GOT3 (cell line): ENCODE measurements around the gene PDZRN4.

Source experiments
- DNase-seq: peaks from one replicate; lab custom pipeline; 2025; ENCODE audit warnings: mixed read lengths; lab: John Stamatoyannopoulos, UW

PDZRN4 gene

DNA sequence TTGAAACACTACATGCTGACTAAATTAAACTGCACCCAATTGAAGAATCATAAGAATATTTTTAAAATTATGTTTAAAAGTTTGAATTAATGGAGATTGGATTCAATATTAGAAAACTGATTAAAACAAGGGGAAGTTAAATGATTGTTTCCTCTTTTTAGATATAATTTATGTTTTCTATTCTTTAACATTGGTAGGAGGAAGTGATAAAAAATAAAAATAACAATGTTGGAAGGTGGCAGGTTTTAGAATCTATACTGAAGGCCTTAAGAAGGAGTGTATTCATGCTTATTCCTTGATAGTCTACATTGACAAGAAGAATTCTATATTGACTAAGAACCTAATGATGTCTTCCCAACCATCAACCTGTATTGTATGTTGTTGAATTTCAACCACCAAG, 168.1 kb downstream of the PDZRN4 start:
- DNase-seq = no peak

DNA sequence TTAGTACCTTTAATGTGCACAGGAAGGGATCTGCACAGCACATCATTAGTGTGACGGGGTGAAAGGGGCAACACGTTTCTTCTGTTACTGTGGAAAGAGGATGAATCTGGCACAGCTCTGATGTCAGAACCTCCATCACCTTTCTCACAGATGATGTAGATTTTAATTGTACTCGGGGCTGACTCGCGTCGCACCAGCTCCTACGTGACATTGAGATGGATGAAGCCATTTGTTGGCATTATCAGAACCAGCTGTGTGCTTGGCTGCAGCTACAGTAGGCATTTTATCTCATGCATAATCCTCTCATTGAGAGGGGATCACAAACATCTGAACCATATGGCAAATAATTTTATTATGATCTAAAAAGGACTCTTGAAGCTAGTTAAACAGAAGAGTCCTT, 173.6 kb downstream of the PDZRN4 start:
- no peak for DNase-seq

DNA sequence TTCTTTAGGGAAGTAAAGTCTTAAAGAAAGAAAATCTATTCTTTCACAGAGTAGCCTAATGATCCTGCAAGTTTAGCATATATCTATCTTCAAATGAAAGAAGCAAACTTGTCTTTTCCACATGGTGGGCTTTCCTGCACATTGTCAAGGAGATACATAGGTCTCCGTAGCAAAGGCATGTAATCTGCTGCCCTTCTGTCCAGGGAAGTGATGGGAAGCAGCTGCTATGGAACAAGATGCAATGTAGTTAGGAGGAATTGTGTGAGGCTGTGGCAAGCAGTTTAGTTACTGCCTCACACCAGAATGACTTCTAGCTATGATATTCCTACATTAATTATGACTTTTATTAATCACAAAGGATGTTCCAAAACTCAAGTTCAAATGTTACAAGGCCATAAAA, 174.4 kb downstream of the PDZRN4 start:
- no peak for DNase-seq

DNA sequence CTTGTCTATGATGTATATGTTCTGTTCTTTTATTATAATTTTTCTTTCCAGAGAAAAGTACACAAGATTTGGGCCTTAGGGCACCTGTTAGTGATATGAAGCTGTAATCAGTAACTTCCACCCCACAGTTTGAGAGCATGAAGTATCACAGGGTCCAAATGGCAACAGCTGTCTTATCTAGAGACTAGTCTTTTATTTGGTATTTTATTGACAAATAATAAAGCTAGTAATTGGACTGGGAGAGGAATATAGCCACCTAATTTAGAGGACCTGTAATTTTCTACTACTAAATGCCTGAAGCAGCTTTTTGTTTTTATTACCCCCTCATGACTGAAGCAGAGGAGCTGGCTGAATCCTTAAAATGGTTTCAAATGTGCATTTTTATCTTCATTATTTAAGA, 174.8 kb downstream of the PDZRN4 start:
- DNase-seq = no peak

DNA sequence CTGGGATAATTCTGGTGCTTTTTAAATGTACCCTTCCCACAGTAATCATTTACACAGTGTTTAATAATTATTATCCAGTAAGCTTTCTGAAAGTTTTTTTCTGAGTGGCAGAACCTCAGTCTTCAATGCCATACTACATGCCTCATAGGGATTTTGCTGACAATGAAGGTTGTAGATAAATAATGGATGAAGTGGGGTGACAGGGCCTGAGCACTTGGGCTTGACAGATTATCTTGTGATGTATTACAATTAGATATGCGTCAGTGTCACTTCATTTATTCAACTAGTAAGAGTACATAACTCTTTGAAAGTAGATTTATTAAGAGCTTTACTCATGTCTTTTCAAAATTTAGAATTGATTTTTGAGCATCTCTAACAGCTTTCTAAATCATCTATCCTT, 176.1 kb downstream of the PDZRN4 start:
- DNase-seq = no peak

DNA sequence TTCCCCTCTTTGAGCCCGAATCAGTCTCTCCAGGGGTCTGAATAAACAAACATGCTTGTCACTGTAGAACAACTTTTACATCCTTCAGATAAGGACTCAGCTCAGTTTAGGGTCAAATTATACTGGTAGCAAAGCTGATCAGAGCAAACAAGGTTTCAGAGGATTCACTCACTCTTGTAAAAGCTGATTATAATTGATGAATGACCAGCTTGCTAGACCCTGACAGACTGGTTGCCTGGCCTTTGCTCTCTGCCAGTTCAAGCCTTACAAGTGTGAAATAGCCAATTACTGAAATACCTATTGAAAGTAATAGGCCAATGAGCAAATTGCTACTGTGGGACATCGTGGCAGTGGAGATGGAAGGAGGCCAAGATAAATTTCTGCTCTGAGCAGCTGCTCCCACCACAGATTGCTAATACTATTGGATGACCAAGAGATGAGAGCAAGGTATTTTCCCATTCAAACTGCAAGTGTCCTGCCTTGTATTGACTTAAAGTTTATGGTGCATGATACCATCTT, 177.6 kb downstream of the PDZRN4 start:
- no peak for DNase-seq

DNA sequence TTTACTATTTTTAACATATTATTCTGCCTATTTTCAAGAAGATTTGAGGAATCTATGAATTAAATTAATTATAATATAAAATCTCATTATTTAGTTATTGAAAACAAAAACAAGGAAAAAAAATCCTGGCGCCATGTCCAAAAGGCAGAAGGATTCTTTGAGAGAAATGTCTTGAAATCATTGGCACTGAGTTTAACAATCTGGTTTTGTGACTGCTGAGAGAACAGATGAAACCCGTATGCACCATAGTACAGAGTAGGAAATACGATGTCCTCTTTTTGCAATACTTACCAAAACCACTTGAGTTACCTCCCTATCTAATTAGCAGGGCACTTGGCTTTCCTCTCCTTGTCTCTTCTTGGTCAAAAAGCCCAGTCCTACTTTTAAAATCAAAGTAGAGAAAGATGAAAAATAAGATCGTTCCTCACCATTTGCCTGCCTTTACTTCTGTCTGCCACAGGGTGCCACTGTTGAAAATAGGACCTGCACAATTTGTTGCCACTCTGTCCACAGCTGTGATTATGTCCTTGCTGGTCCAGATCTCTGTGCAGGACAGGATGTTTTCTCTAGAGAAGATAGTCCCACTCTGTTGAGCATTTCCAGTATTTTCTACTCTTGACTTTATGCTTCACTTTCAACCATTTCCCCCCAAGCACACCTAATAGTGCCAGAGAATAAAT, 179.7 kb downstream of the PDZRN4 start:
- DNase-seq = no peak

DNA sequence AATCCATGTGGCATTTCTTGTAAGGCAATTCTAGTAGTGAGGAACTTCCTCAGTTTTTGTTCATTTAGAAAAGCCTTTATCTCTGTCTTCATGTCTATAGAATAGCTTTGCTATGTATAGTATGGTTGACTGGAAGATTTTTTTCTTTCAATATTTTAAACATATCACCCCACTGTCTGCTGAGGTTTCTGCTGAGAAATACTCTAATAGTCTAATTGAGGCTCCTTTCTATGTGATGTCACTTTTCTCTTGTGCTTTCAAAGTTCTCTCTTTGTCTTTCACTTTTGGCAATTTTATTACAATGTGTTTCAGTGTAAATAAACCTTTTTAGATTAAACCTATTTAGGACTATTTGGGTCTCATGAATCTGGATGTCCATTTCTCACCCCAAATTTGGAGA, 192.8 kb downstream of the PDZRN4 start:
- no peak for DNase-seq

DNA sequence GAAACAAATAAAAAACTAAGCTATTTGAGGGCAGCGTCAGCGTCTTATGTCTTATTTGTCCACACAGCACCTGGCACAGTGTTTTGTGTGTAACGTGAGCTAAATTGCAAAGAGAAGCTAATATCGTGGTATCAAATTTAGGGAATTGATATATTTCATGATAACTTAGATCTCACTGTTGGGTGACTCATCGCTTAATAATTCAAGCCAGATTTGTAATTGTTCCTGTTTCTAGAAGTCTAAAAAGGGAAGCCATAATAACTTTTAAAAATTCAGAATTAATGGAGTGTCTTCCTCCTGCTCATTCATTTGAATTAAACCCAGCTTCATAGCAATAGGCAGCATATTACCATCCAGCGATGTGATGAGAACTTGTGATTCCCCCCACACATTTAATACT, 214.7 kb downstream of the PDZRN4 start:
- DNase-seq = no peak

DNA sequence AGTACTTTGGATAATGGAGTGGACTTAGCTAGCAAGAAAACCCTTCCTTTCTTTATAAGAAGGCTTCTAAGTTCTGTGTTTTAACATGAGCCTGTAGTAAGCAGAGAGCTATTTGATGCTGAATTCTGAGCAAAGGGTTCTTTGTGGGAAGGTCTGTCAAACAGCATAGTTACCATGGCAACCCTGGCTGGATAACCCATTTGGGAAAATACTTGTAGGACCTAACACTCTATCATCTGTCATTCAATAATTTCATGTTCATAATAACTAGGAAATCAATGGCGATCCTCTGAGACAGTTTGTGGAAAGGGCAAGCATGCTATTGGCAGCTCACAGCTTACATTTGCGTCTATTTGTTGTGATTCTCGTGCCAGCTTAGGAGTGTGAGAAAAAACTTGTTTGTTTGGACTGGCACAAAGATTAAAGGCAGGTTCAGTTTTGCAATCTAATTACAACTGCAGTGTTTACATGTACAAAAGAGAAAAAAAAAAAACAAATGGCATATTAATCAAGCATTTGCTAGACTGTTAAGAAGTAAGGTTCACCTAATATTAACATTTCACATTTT, 219.2 kb downstream of the PDZRN4 start:
- no peak for DNase-seq

DNA sequence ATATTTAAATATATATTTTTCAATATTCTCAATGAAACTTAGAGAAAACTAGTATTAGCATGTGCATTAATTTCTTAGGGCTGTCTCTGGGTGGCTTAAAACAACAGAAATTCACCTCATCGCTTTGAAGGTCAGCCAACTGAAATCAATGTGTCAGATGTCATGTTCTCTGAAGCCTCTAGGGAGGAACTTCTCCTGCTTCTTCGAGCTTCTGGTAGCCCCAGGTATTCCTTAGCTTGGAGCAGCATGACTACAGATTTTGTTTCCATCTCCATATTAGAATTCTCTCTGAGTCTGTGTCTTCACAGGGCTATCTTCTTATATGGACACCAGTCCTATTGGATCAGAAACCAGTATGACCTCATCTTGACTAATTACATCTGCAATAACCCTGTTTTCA, 221.5 kb downstream of the PDZRN4 start:
- DNase-seq = no peak

DNA sequence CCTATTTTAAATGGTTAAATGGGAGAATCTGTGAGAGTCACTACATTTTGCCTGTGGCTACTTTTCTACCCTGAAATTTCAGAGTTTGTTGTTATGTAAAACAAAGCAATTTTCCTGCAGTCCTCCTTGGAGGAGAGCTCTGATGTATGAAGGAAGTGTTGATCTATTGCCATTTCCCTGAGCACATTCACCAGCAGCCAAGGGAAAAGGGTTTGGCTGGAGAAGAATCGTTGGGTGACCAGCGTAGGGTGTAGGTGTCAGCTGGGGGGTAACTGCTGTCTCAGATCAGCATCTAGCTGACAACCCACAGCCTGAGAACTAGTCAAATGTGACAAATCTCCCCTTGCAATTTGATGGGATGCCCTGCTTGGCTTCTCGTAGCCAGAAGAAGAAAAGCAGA, 230.5 kb downstream of the PDZRN4 start:
- DNase-seq = no peak

DNA sequence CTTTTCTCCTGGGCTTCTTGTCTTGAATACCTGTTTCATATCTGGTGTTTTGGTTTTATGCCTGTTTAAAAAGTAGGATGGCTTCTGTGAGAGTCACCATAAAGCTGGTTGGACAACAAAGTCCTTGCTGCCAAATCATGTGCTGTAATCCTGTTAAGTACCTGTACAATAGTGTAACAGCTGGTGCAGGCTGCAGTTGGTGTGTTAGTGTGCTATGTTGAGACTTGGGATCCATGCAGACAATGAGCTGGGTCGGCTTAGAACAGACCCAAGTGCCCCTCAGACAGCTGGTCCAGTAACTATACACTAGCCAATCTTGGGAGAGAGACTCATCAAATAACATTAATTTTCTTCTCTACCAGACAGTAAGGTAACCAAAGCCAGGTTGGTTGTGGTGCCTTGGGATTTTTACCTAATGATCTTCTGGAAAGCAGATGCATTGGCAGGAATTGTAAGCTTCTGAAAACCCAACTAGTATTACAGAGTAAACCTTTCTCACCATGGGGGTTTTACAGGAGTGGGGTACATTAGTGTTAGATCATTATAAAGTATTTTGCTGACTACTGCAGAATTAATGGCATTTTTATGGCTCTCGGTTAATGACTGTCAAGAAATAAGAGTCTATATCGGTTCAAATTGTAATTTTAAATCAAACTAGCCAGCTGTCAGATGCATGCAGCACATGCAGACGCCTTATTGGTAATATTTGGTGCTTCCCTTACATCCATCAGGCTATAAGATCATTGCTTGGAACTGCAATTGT, 231.2 kb downstream of the PDZRN4 start:
- DNase-seq = no peak

DNA sequence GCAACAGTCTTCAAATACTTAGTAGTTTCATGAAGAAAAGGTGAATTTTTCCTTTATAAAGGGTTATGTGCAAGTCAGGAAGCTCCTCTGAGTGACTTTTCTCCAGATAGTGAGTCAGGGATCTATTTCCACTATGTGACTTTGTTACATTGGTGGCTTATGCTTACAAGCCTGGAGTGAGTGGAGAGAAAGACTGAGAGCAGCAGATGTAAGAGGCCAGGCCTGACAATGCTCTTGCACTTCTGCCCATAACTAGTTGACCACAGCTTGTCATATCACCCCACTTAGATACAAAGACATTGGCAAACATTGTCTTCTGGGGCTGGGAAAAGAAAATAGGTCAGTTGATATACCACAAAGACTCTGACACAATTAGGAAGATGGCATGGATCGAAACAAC, 236.5 kb downstream of the PDZRN4 start:
- DNase-seq = no peak

DNA sequence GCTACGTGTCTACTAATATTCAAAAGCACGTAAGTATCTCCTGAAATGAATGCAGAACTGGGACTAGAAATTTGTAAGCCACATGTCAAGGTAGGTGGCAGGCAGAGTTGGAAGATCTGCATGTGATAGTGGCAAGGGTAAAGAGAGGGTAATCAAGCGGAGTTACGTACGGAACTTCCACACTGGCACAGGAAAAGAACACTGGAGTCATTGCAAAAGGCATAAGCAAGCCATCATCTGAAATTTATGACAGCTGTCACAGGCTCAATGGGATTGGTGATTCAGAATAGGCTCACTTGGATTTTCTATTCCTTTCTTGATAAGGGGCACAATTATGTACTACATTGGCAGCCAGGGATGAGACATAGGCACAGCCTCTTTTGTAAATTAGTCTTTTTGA, 245.3 kb downstream of the PDZRN4 start:
- no peak for DNase-seq

DNA sequence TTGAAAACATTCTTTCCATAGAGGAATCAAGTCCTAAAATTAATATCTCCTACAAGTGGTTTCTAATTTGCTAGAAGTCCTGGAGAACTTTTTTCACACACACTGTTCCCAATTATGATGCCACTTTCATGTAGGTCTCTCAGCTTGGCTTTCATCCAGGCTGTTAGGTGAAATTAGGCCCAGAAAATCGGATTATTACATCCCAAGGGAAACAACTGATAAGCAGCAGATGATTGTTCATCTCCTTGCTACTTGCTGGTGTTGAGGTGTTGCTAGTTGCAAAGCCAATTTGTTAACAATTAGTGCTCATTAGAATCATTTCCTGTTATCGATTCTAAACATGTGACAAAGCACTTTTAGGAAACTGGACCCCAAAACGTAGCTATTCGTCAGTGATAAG, 248.0 kb downstream of the PDZRN4 start:
- no peak for DNase-seq

DNA sequence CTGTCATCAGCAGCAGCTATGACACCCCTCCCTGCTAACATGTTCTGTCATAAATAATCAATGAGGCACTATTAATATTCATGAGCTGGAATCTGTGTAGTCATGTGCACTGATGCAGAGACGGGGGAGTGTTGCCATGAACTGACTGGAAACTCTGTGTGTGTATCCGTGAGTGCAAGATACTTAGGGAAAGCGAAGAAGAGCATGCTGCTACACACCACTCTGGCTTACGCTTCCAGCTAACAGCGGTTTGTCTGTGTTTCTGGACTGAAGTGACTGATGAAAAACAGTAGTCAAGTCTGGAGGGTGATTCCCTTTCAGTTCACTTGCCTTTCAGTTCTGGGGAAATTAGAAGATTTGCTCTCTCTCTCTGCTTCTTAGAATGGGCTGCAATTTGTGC, 249.4 kb downstream of the PDZRN4 start:
- DNase-seq = no peak

DNA sequence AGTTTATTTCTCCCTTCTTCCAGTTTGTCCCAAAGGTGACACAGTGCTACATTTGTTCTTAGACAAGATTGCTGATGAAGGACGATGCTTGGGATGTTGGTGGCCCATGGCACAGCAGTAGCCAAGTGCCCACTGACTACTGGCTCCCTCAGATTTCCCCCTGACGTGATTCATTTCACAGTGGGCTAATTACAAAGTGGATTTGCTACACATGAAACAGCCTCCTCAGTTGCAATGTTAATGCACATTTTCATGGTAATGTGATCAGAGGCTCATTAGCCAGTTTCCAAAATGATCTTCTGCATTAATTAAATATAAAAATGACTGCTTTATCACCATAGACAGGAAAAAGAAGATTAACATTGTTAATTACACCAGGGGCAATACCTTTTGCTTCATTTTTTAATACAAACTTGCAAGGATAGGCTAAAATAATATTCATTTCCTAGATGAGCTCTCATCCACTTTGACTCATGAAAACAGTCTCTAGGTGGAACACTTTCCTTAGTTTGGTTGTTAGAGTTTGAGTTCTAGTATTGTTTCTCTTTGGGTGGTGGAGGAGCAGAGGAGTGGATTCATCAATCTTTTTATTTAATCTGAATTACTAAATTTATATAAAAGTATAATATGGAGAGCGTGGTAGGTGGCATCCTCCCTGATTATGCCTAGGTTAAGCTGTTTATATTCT, 250.9 kb downstream of the PDZRN4 start:
- DNase-seq = no peak

DNA sequence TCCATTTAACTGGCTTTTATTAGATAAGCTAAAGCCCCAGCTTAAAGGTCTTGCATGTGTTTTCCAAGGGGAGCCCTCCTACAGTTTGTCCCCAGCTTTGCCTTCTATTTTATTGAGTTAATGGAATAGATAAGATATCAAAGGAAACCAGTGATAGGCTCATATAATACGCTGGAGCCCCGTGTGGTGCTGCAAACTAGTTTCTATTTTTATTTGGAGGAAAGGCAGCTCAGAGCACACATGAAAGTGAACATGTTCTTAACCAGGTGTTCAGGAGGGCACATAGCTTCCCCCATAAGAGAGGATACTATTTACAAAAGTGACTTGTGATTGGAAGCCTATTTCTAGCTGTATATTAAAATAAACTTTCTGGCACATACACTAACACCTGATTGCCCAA, 251.7 kb downstream of the PDZRN4 start:
- no peak for DNase-seq

DNA sequence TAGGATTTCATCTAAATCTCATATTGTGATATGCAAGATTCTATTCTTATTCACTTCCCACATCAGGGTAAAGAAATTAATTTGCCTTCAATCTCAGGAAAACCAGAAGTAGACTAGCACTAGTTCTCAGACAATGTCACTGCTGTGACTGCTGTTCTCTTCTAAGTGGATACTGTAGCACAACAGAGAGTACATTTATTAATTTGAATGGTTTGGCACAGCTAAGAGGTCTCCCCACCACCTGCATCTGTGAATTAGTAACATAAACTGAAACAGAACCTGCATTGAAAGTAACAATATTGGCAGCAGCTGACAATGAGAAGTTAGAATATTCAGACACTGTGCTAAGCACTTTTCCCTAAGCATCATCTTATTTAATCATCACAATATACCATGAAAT, 253.1 kb downstream of the PDZRN4 start:
- DNase-seq = no peak

DNA sequence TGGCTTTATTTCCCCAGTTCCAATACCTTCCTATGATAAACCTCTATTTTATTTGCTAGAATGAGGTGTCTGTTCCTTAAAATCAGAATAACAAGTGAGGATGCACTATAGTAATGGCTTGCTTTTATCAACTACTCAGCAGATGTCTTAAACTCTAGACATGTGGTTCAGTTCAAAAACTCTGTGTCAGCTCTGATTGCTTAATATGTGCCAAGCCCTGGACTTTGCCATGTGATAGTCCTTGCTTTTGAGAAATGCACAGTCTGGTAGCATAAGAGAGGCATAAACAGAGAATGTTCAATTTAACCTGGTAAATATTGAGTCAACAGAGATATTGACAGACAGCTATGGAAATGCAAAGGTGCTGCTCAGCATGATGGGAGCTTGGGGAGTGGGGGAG, 254.8 kb downstream of the PDZRN4 start:
- no peak for DNase-seq

DNA sequence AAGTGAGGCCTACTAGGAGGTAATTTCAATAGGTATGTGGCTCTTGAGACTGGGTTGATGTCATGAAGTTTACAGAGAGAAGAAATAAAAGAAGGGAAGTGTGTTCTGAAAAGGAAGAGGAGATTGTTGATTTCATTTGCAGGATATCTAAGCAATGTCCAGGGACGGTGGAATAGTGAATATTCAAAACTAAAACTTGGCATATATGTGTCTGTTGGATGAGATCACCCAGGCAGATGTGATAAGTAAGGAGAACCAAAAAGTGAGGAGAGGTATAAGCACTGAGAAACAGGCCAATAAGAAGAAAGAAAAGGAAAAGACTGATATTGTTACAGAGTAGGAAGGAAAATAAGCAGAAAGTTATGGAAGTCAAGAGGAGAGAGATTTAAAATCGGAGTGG, 255.6 kb downstream of the PDZRN4 start:
- no peak for DNase-seq
